Activated CD4-positive, alpha-beta T cell treated with anti-CD3 and anti-CD28 coated beads, Interleukin-2, amount 50 U/mL, for 4 hours (primary cell): Measurements from ENCODE around the gene MIX23.
"Not testable (repeated sequence)": the region's sequence is repeated elsewhere in the genome, so short reads cannot be mapped to it uniquely, and the experiment has no call there.

ENCODE experiments used
- DNase-seq, 2 experiments: peaks; one replicate each; pipeline ENCODE4 v3.0.0-alpha.2; 2020

Gene MIX23

DNA sequence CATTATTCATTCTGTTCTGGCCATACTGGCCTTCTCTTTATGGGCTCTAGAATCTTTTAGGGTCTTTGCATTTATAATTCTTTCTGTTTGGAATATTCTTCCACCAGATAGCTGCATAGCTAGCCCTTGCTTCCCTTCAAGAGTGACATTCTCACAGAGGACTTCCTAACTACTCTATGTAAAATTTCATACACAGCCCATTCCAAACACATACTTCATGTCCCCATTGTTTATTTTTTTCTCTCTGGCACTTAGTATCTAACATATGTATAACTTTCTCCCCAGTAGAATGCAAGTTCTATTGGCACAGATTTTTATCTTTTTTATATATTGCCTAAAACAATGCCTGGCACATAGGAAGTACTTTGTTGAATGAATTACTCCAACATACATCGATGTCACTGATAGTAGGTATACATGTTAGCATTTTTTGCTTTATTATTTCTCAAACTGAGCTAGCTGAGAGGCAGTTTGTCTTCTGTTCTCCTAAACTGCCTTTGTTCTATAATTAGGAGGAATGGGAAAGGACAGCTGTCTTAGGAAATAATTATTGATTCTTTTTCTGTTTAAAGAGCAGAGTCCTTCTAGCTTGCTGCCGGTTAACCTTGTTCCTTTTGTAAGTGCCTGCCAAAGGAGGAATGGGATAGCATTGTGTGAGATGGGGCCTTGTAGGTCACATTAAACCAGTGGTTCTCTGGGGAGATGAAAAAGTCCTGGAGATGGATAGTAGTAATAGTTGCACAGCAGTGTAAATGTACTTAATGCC, 8.8 kb upstream of the MIX23 start:
- no peak for DNase-seq

DNA sequence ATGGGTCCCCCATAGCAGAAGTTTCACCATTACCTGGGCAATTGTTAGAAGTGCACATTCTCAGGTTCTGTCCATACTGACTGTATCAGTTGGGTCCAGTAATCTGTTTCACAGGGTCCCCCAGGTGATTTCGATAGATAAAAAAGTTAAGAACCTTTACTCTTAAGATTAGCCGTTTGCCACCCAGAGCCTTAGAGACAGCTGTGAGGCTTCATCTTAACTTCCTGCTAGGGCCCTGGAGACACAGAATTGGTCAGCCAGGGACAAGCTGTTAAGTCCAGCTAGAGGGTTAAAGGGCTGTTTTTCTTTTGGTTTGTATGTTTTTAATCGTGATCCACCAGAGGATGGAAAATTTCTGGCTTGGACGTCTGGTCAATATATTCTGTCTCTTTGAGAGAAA, 7.6 kb upstream of the MIX23 start:
- DNase-seq, result no peak

DNA sequence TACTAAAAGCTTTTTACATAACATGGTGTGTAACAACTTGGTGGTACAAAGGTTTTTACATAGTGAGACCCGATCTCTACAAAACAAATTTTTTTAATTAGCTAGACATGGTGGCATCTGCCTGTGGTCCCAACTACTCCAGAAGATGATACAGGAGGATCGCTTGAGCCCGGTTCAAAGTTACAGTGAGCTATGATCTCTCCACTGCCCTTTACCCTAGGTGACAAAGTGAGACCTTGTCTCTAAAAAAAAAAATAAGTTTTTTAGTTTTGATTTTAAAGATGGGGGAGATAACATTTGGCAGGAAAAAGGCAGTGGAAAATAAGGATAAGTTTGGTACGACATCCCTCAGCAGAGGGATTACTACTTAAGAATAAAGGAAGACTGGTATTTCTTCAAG, 6.9 kb upstream of the MIX23 start:
- no peak for DNase-seq

DNA sequence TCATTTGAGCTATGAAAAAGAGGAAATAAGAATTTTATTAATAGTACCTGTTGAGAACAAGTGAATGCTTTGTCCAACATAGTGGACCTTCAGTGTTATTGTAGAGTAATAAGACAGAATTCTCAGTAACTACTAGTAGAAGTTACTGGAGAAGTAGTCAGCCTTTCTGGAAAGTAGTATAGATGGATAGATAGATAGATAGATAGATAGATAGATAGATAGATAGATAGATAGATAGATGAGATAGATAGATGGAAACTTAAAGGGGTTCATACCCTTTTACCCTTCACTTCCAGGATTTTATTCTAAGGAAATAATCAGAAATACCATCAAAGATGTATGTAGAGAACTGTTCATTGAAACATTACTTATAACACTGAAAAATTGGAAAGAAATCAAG, 6.2 kb upstream of the MIX23 start:
- no peak for DNase-seq

DNA sequence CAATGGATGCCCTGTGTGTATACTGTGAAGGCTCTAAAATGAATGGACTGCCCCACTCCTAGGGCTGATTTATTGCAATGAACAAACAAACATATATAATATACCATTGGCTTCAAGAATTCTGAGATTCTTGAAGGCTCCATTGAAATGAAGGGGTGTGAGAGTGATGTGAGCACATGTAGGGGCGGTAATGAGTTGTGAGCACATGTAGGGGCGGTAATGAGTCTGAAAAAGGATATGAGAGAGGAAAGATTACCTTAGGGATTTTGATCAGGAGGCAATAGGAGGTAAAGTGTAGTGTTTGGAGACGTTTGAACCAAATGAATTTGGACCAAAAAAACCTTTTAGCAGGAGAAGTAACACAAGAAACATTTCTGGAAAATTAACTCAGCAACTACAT, 4.7 kb upstream of the MIX23 start:
- no peak for DNase-seq

DNA sequence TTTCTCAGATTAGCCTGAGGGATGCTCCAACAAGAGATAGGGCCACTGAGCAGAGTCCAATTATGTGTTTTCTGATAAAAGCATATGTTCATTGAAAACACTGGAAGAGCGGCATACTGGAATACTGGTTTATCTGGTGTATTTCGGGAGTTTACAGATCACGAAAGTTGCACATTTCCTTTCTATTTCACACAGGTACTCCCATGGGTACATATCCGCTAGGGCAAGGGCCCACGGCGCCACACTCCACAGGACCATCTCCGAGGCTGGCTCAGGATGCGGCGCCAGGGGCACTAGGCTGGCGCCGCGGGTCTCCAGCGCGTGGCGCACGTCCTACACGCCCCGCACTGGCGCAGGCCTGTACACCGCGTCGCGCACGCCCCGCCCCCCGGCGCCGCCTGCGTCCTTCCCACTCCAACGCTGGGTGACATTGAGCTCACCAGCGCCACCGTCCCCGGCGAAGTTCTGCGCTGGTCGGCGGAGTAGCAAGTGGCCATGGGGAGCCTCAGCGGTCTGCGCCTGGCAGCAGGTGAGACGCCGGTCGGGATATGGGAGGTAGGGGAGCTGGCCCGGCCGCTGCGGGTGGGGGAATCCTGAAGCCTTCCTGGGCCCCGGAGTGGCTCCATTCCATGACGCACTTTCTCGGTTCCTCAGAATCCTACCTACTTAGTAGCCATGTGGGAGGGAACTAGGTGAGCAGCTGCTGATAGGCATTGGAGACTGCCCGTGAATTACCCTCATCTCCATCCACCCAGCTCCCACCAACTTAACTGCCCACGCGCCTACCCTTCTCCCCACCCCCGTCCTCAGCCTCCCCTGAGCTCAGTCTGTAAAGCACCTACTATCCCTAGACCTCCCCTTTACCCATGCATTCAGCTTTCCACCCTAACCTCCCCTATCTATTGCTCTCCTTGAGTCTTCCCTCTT, 1.0 kb upstream of the MIX23 start, which contains the start of gene FAM162A:
FAM162A (plus strand) TSS at position 412 of the 927 bp plus-strand sequence; CDS start at position 496, 84 bp downstream.
- peak; percentile 88 to 90 for DNase-seq

DNA sequence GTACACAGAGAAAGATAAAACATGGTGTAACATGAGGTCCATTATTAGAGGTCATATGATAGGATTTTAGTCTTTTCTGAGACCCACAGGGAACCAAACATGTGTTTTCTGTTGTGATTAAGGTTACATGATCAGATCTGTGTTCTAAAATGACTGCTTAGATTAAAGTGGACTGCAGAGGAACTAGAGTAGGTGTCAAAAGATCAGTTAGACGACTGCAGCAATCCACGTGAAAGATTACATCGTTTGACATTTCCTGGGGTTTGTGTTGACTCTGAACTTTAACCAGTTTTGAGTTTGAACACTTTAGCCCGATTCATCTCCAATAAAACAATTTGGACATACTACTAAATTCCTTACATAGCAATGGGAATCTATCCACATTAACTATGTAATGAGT, 5.1 kb downstream of the MIX23 start:
- DNase-seq, result no peak

DNA sequence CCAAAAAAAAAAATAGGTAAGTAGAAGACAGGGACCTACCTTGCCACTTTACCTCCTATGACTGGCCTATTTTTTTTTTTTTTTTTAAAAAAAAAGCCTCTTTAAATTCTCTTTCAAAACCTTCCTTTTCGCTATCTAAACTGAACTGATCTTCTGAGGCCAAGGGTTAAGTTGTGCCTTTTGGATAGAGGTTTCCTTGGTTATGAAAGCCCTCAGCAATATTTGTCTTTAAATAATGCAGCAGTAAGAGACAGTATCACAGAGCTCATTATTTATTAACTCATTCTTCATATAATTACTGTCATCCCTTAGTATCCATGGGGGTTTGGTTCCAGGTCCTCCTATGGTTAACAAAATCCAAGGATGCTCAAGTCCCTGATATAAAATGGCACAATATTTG, 9.0 kb downstream of the MIX23 start:
- no peak for DNase-seq

DNA sequence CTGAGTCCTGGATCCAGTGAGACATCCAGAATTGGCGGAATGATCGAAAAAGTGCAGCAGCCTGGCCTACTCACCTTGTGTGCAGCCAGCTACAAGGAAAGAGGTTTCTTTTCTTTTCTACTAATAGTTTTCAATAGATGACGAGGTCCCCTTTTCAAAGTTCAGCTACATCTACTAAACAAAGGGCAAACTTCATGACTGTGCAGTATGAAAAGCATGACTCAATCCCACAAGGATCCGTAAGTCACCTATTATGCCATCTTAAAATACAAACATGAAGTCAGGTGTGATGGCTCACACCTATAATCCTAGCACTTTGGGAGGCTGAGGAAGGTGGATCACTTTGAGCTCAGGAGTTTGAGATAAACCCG, 16.7 kb downstream of the MIX23 start:
- no peak for DNase-seq

DNA sequence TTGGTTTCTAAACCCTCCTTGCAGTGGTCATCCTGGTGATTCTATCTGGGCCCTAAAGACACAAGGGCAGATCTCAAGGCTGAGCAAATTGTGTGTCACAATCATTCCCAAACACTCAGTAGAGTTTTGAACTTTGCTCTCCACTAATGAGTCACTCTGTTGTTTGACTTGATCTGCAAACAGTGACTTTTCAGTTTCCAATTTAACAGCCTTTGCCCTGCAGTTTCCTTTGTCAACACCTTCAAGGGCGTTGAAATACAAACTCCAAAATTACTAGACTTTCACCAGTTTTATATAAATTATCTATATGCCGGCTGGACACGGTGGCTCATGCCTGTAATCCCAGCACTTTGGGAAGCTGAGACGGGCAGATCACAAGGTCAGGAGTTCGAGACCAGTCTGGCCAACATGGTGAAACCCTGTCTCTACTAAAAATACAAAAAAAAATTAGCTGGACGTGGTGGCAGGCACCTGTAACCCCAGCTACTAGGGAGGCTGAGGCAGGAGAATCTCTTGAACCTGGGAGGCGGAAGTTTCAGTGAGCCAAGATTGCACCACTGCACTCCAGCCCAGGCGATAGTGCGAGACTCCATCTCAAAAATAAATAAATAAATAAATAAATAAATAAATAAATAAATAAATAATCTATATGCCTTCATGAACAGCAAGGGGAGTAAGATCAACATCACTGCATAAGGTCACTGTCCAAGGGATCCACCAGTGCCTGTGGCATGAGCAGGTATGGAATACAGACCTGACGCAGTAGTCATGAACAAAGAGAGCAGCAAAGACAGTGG, 17.3 kb downstream of the MIX23 start:
- not testable (repeated sequence) for DNase-seq

DNA sequence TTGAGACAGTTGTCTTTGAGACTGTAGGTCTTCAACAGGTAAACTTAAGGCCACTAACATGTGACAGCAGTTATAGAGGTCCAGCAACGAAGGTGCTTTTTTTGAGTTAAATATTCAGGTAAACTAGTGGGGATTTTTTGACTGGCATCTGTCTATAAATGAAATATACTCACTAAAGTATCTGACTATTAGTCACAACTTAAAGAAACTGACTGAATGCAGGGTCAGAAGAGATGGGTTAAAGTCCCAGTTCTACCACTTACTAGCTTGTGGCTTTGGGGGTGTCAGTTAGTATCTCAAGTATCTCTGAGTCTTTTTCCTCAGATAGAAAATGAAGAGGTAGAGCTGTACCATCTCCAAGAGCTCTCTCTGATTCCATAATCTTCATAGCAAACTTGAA, 18.0 kb downstream of the MIX23 start:
- no peak for DNase-seq

DNA sequence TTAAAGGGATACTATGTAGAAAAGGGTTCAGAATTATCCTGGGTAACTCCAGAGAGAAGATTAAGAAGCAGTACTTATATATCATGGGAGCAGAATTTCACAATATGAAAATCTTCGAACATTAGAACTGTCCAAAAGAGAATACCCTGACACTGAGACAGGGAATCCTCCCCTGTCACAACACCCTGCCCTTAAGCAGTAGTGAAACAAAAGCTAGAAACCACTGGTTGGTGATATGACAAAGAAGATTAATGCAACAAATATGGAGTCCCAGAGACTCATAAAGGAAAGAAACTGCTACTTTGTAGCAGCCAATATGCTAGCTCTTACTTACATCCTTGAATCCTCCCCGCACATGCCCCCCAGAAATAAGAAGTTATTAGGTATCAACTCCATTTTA, 18.5 kb downstream of the MIX23 start:
- DNase-seq, result no peak

DNA sequence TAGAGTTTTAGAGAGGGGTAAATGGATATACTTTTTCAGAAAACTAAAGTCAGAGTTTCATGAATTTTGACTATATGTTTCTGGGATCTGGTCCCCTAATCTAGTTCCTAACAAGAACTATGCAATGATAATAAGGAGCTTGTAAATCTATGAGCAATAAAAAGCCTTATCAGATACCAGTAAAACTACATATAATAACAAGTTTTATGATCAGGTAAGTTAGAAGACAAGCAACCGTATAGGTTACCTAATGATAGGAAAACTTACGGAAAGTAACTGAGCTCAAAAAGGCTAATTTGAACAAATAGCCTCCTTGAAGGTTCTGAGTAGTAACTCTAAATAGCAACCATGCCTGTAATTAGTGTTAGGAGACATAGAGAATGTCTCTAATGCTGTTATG, 21.0 kb downstream of the MIX23 start:
- no peak for DNase-seq

DNA sequence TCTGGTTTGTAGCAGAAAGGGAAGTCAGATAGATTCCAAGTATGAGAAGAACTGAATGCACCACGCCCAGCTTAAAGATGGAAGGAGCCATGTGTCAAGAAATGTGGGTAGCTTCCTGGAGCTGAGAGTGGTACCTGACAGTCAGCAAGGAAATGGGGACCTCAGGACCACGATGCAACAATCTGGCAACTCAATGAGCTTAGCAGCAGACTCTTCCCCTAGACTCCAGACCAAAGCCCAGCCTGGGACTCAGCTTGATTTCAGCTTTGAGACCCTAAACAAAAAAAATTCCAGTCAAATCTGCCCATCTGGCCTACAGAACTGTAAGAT, 24.4 kb downstream of the MIX23 start:
- DNase-seq, result no peak

DNA sequence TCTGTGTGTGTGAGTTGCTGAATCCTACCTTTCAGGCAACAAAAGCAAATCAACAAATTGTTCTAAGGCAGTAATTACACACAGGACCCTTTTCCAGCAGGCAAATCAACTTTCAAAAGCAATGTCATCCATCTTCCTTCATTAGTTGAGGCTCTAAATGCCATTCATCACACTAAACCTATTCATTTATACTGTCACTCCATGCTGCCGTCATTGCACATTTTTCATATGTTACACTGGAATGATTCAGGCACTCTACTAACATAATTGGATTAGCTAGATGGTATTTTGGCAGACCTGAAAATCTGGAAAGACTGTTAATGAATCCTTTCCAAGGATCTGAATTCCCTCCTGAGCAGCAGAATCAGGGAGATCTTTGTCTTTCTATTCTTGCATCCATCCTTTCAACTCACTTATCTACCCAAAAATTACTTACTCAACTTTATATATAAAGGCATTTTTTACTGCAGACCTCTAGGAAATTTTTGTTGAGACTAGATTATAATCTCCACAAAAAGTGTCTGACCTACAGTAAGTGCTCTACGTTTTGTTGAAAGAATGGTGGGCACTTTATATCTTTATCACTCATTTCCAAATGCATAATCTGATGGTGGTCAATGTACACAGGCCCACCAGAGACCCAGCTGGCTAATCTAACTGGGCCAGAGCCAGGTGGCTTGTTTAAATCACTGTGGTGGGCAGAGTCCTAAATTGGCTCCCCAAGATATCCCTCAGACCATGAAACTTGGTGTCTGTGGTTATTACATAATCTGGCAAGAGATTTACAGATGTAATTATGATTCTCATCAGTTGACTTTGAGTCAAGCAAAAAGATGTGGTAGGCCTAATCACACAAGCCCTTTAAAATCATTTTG, 25.0 kb downstream of the MIX23 start:
- no peak for DNase-seq

DNA sequence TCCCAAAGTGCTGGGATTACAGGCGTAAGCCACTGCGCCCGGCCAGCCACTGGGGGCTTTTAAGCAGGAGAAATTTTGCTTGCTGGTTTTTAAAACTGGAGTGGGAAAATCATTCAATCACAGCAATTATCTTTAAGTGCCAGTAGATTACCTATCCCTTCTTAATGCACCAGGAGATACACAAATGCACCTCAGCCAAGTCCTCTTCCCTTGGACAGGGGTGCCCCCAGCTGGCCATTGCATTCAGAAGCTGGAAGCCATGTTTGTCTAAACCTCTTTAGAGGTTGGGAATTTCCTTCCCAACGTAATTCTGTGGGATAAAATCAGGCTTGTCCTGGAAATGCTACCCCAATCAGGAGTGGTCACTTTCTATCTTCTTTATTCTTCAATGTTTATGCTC, 26.6 kb downstream of the MIX23 start:
- DNase-seq, result peak in 1 of 2 experiments; percentile 11

DNA sequence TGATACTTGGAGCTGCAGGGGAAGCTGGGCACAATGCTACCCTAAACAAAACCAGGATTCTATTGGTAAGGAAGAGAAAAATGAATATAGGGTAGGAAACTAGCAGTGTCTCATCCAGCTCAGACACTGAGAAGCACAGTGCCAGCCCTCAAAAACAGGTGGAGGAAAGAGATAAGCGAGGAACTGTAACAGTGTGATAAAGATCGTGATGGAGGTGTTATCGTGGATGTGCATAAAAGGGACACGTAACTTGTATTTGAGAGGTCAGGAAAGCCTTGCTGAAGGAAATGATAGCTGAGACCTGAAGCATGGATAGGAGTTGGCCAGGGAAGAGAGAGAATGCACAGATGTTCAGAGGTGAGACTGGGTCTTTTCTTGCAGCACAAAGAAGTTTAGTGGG, 27.4 kb downstream of the MIX23 start:
- DNase-seq, result no peak

DNA sequence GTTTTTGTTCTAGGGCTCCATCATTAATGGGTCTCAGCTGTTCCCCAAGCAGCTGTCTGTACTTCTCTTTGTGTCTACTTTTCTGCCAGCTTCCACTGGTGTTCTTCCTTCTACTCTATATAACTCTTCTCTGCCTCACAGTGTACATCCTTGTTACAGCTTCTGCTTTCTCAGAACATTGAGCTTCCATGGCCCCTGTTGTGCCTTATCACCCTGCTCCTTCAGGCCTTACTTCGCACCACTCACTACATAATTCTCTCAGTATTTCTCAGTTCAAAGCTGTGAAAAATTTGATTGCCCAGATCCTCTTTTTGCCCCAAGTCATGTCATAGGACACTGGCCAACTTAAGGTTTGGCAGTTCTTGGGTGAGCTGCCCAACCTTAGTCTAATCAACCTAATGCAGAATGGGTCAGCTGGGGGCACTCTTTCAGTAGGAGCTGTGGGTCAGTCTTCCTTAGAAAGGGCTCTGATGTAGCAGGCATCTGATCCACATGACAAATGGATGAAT, 29.1 kb downstream of the MIX23 start:
- DNase-seq, result no peak

DNA sequence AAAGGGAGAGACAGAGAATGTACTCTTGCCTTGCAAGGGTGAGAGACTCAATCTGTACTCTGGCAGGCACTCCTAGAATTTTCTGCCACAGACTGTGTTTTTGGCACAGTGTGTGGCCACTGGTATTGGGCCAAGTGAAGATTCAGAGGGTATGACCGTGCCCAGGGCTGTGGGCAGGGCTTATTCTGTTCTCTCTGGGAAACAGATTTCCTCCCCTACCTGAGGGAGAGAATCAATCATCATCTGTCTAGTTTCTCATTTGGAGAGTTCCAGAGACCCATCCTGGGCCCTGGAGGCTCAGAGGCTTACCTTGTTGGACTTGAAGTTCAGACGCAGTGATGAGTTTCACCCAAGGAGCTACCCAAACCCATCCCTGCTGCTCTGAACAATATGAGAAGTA, 29.8 kb downstream of the MIX23 start:
- DNase-seq, result no peak

DNA sequence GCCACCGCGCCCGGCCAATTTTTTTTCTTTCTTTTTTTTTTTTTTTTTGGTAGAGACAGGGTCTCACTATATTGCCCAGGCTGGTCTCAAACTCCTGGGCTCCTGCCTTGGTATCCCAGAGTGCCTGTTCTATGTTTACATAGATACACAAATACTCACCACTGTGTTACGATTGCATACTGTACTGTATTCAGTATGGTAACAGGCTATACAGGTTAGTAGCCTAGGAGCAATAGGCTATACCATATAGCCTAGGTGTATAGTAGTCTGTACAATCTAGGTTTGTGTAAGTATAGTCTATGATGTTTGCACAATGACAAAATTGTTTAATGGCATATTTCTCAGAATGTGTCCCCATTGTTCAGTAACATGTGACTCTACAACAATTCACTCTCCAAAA, 31.4 kb downstream of the MIX23 start:
- no peak for DNase-seq

DNA sequence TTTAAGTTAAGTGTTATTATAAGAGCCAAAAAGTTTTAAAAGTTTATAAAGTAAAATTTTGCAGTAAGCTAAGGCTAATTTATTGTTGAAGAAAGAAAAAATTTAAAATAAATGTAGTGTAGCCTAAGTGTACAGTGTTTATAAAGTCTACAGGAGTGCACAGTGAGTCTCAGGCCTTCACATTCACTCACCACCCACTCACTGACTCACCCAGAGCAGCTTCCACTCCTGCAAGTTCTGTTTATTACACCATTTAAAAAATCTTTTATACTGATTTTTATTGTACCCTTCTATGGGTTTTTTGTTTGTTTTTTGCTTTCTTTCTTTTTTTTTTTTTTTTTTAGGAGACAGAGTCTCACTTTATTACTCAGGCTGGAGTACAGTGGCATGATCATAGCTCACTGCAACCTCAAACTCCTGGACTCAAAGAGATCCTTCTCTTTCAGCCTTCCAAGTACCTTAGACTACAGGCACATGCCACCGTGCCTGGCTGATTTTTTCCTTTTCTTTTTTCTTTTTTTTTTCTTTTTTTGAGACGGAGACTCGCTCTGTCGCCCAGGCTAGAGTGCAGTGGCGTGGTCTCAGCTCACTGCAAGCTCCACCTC, 32.1 kb downstream of the MIX23 start:
- no peak for DNase-seq

DNA sequence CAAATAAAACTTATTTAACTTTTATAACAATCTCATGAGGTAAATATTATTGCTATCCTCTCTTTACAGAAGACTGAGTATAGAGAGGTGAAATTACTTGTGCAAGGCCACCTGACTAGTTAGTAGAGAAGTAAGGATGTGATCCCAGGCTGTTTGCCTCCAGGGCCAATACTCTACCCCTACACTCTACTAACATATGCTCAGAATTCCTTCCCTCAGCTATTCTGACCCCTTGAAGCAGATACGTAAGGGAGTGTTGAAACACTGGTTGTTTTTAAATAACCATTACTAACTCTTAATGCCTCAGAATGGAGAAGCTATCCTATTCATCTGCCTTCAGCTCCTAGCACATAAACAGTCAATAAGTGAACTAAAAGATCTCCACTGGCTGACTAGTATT, 33.9 kb downstream of the MIX23 start:
- no peak for DNase-seq
